IMR-90 (cell line): Measurements from ENCODE around the gene HAVCR1.

Experiments used
- CTCF ChIP-seq: conservative IDR thresholded peaks from 2 replicates; pipeline ENCODE4 v1.5.1; 2012; ENCODE audit warnings: mild to moderate bottlenecking, low read depth, low read length, improper control_type of control experiment
- MAFK ChIP-seq: IDR thresholded peaks from 2 replicates; pipeline ENCODE4 v1.6.1; 2012; ENCODE audit warnings: low read depth, low read length, improper control_type of control experiment
- MXI1 ChIP-seq: IDR thresholded peaks from 2 replicates; pipeline ENCODE4 v1.6.1; 2012; ENCODE audit warnings: low read depth, mild to moderate bottlenecking, low read length, moderate library complexity, borderline replicate concordance
- POLR2A ChIP-seq: IDR thresholded peaks from 2 replicates; pipeline ENCODE4 v1.6.1; 2012; ENCODE audit warnings: mild to moderate bottlenecking, low read depth, low read length
- RFX5 ChIP-seq: IDR thresholded peaks from 2 replicates; pipeline ENCODE4 v1.8.0; 2012; ENCODE audit warnings: low read depth, mild to moderate bottlenecking, low read length, moderate library complexity
- SMC3 ChIP-seq: fragments of 150-350 bp; IDR thresholded peaks from 2 replicates; pipeline ENCODE4 v1.6.1; 2016; ENCODE audit warnings: low read depth, mild to moderate bottlenecking, antibody characterized with exemption, low read length, moderate library complexity

- TF ChIP-seq SMC3 (no peak), POLR2A (no peak), CTCF (no peak), RFX5 (no peak), MXI1 (no peak), MAFK (no peak)
These were observed 28.2 kb downstream of the HAVCR1 start for GRCh38 chr5:157030692-157031091.
